Measurements from ENCODE around the gene BCAT1.
"Not testable (repeated sequence)": the region's sequence is repeated elsewhere in the genome, so short reads cannot be mapped to it uniquely, and the experiment has no call there.

The BCAT1 gene

GRCh38 chr12:24943947-24944600 lies 4.8 kb downstream of the BCAT1 start:
- H3K27ac ChIP-seq (ENCODE audit: low read depth, low read length) = no peak overlapping the region
- no peaks in the 10 kb centered on the region for H3K27me3 ChIP-seq (ENCODE audit: low read length)

DNA sequence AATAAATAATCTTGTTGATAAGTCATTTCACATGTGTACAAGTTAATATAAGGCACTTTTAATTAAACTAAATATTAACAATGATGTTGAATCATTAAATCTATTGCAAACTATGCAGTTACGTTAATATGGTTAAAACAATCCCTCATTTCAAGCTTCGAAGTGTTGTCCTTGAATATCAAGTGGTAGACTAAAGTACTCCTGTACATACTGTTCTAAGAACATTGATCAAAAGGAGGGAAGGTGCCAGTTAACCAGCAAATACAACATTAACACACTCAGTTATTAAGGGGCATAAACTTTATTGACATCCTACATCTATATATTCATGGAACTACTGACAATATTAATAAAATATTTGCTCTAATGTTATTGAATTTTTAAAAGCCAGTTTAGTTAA lies 8.7 kb downstream of the BCAT1 start:
- Histone ChIP-seq H3K27me3 (ENCODE audit: low read length) (no peaks in the 10 kb centered on the region), H3F3A (ENCODE audit: insufficient read depth) (no peaks in the 10 kb centered on the region), H3K4me2 (ENCODE audit: low read depth, low read length, poor library complexity, severe bottlenecking) (no peak overlapping the region), H4K20me1 (ENCODE audit: low read depth, low read length) (no peaks in the 10 kb centered on the region), H3K9me2 (replicated peaks; ENCODE audit: insufficient read depth, low read length) (no peaks in the 10 kb centered on the region), H2AFZ (ENCODE audit: low read depth, low read length, severe bottlenecking) (no peak overlapping the region), H3K9me3 (ENCODE audit: insufficient read depth, low read length) (no peaks in the 10 kb centered on the region), H3K36me3 (ENCODE audit: low read length) (no peaks in the 10 kb centered on the region), H3K9ac (ENCODE audit: low read length) (no peak overlapping the region), H3K27ac (ENCODE audit: low read depth, low read length) (no peak overlapping the region), H3K79me2 (ENCODE audit: insufficient read depth, low read length) (peaks cover 85% of the 10 kb centered on the region), H3K4me3 (ENCODE audit: insufficient read depth, low read length, poor library complexity, severe bottlenecking) (no peak overlapping the region)
- TF ChIP-seq EZH2phosphoT487 (conservative IDR thresholded peaks at IDR 0.05; ENCODE audit: low read length) = no peak
- TF ChIP-seq, protein P1, sequence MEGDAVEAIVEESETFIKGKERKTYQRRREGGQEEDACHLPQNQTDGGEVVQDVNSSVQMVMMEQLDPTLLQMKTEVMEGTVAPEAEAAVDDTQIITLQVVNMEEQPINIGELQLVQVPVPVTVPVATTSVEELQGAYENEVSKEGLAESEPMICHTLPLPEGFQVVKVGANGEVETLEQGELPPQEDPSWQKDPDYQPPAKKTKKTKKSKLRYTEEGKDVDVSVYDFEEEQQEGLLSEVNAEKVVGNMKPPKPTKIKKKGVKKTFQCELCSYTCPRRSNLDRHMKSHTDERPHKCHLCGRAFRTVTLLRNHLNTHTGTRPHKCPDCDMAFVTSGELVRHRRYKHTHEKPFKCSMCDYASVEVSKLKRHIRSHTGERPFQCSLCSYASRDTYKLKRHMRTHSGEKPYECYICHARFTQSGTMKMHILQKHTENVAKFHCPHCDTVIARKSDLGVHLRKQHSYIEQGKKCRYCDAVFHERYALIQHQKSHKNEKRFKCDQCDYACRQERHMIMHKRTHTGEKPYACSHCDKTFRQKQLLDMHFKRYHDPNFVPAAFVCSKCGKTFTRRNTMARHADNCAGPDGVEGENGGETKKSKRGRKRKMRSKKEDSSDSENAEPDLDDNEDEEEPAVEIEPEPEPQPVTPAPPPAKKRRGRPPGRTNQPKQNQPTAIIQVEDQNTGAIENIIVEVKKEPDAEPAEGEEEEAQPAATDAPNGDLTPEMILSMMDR (IDR thresholded peaks at IDR 0.05; ENCODE audit: insufficient read depth, low read length, poor library complexity, severe bottlenecking) = no peak

More at GRCh38 chr12:24943947-24944600, 4.8 kb downstream of the BCAT1 start:
- Histone ChIP-seq H3K4me3 (ENCODE audit: insufficient read depth, low read length, poor library complexity, severe bottlenecking) (no peak overlapping the region), H3K9me3 (ENCODE audit: insufficient read depth, low read length) (no peaks in the 10 kb centered on the region), H3K4me2 (ENCODE audit: low read depth, low read length, poor library complexity, severe bottlenecking) (no peak overlapping the region), H3K79me2 (ENCODE audit: insufficient read depth, low read length) (peaks cover 85% of the 10 kb centered on the region), H4K20me1 (ENCODE audit: low read depth, low read length) (no peaks in the 10 kb centered on the region), H2AFZ (ENCODE audit: low read depth, low read length, severe bottlenecking) (no peak overlapping the region), H3K36me3 (ENCODE audit: low read length) (no peaks in the 10 kb centered on the region), H3K9me2 (replicated peaks; ENCODE audit: insufficient read depth, low read length) (no peaks in the 10 kb centered on the region), H3F3A (ENCODE audit: insufficient read depth) (peaks cover 18% of the 10 kb centered on the region), H3K9ac (ENCODE audit: low read length) (no peak overlapping the region)
- TF ChIP-seq EZH2phosphoT487 (conservative IDR thresholded peaks at IDR 0.05; ENCODE audit: low read length) = no peak
- TF ChIP-seq, protein P1 (IDR thresholded peaks at IDR 0.05; ENCODE audit: insufficient read depth, low read length, poor library complexity, severe bottlenecking) = no peak

DNA sequence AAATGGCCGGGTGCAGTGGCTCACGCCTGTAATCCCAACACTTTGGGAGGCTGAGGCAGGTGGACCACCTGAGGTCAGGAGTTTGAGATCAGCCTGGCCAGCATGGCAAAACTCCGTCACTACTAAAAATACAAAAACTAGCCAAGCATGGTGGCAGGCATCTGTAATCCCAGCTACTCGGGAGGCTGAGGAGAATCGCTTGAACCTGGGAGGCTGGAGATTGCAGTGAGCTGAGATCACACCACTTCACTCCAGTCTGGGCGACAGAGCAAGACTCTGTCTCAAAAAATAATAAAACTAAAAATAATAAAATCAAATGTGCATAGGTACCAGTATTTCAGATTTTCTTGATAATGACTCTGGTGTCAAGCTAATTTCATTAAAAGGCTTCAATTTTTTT lies 9.3 kb downstream of the BCAT1 start:
- H4K20me1 ChIP-seq (ENCODE audit: low read depth, low read length); H3K9me2 ChIP-seq (replicated peaks; ENCODE audit: insufficient read depth, low read length); H2AFZ ChIP-seq (ENCODE audit: low read depth, low read length, severe bottlenecking); H3K4me2 ChIP-seq (ENCODE audit: low read depth, low read length, poor library complexity, severe bottlenecking); H3K4me3 ChIP-seq (ENCODE audit: insufficient read depth, low read length, poor library complexity, severe bottlenecking); H3K9ac ChIP-seq (ENCODE audit: low read length); H3K27ac ChIP-seq (ENCODE audit: low read depth, low read length); H3K36me3 ChIP-seq (ENCODE audit: low read length); H3K9me3 ChIP-seq (ENCODE audit: insufficient read depth, low read length); H3K27me3 ChIP-seq (ENCODE audit: low read length); H3F3A ChIP-seq (ENCODE audit: insufficient read depth): not testable (repeated sequence)
- H3K79me2 ChIP-seq (ENCODE audit: insufficient read depth, low read length) = peaks cover 87% of the 10 kb centered on the region

DNA sequence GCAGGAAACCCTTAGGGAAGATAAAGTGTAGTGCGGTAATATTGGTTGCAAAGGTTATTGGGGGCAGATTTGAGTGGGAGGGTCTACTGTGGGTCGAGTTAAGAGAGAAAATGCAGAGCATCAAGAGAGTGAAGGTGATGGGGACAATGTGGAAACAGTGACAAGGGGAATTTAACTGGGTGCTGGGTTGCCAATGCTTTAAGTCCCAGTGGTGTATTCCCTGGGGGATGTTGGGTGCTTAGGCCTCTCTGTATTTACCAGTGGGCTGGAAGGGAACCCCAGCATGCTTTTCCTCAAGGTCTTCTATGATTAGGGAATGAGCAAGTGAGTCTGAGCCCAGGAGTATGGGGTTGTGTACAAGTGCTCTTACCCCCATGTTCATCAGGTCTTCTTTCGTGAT lies 10.6 kb downstream of the BCAT1 start:
- Histone ChIP-seq H3K27me3 (ENCODE audit: low read length) (no peaks in the 10 kb centered on the region), H2AFZ (ENCODE audit: low read depth, low read length, severe bottlenecking) (no peak overlapping the region)
- no peak for TF ChIP-seq EZH2phosphoT487 (conservative IDR thresholded peaks at IDR 0.05; ENCODE audit: low read length)
- TF ChIP-seq, protein P1 (IDR thresholded peaks at IDR 0.05; ENCODE audit: insufficient read depth, low read length, poor library complexity, severe bottlenecking) = no peak

More for the DNA sequence above, 10.6 kb downstream of the BCAT1 start:
- H3K27ac ChIP-seq (ENCODE audit: low read depth, low read length) = no peak overlapping the region
- no peaks in the 10 kb centered on the region for H4K20me1 ChIP-seq (ENCODE audit: low read depth, low read length)
- H3K9me3 ChIP-seq (ENCODE audit: insufficient read depth, low read length) = no peaks in the 10 kb centered on the region
- no peak overlapping the region for H3K9ac ChIP-seq (ENCODE audit: low read length)
- no peak overlapping the region for H3K4me3 ChIP-seq (ENCODE audit: insufficient read depth, low read length, poor library complexity, severe bottlenecking)
- H3K79me2 ChIP-seq (ENCODE audit: insufficient read depth, low read length) = peaks cover 87% of the 10 kb centered on the region
- no peak overlapping the region for H3K4me2 ChIP-seq (ENCODE audit: low read depth, low read length, poor library complexity, severe bottlenecking)
- no peaks in the 10 kb centered on the region for H3K9me2 ChIP-seq (replicated peaks; ENCODE audit: insufficient read depth, low read length)
- H3F3A ChIP-seq (ENCODE audit: insufficient read depth) = no peaks in the 10 kb centered on the region
- no peaks in the 10 kb centered on the region for H3K36me3 ChIP-seq (ENCODE audit: low read length)

All from SU-DHL-6 (cell line).